ENCODE measurements around the gene C1R.

Gene C1R

GRCh38 chr12:7042842-7043241 is 49.4 kb downstream of the C1R start (continued):
- TF ChIP-seq ZNF202 (tag by site-specific recombination; IDR thresholded peaks at IDR 0.05; ENCODE audit: borderline replicate concordance) (no peak), ZNF707 (tag by site-specific recombination; IDR thresholded peaks at IDR 0.05) (no peak)

- Histone ChIP-seq H3K4me1 (ENCODE audit: control insufficient read depth, insufficient read depth, low read length) (0 out of 2 replicates have a peak, but pooled peaks cover 3% of the 10 kb centered on the region), H3K9me3 (ENCODE audit: control insufficient read depth, insufficient read depth, low read depth, low read length) (no peaks in the 10 kb centered on the region), H3K4me3 (ENCODE audit: low read depth, low read length) (no peak overlapping the region), H3K27ac (ENCODE audit: extremely low read depth, low read depth, low read length) (no peak overlapping the region), H3K36me3 (ENCODE audit: control insufficient read depth in 2 of 2, insufficient read depth in 1 of 2, low read length in 2 of 2) (no peaks in the 10 kb centered on the region)
- ChIA-PET POLR2A (no interaction called here), CTCF (interaction anchor here (0.6 kb wide), 2 partner anchors 22 to 34 kb away, joined by 3 to 4 read pairs; no protein-coding TSS in a partner anchor)
- TF ChIP-seq ZNF266 (tag by site-specific recombination; IDR thresholded peaks at IDR 0.05; ENCODE audit: low read depth) (no peak), ZNF366 (tag by site-specific recombination; conservative IDR thresholded peaks at IDR 0.05) (no peak), ZNF530 (tag by site-specific recombination; IDR thresholded peaks at IDR 0.05; ENCODE audit: low read depth) (no peak), ZNF274 (IDR thresholded peaks at IDR 0.05; ENCODE audit: low read length) (no peak), ZNF274 (tag by site-specific recombination; IDR thresholded peaks at IDR 0.05; ENCODE audit: borderline replicate concordance) (no peak), ZNF138 (tag by site-specific recombination; IDR thresholded peaks at IDR 0.05; ENCODE audit: borderline replicate concordance) (no peak), ZNF391 (tag by site-specific recombination; IDR thresholded peaks at IDR 0.05; ENCODE audit: borderline replicate concordance, low read depth) (no peak), HIC1 (tag by site-specific recombination; IDR thresholded peaks at IDR 0.05) (no peak), ZNF175 (tag by site-specific recombination; IDR thresholded peaks at IDR 0.05) (no peak), ZNF280C (tag by site-specific recombination; IDR thresholded peaks at IDR 0.05) (no peak), ZNF37A (tag by site-specific recombination; IDR thresholded peaks at IDR 0.05) (no peak), IKZF3 (tag by site-specific recombination; IDR thresholded peaks at IDR 0.05) (no peak), HOXC10 (CRISPR knock-in tag; IDR thresholded peaks at IDR 0.05) (no peak), ZNF626 (tag by site-specific recombination; IDR thresholded peaks at IDR 0.05) (no peak), ZNF473 (tag by site-specific recombination; IDR thresholded peaks at IDR 0.05) (no peak), ZNF354C (tag by site-specific recombination; IDR thresholded peaks at IDR 0.05; ENCODE audit: borderline replicate concordance, low read depth) (no peak), ZNF488 (tag by site-specific recombination; IDR thresholded peaks at IDR 0.05) (no peak), SP7 (tag by site-specific recombination; IDR thresholded peaks at IDR 0.05) (no peak)
Measured at GRCh38 chr12:7039403-7039802, 52.8 kb downstream of the C1R start.

GRCh38 chr12:7038591-7038990 is 53.7 kb downstream of the C1R start:
- Histone ChIP-seq H3K4me1 (ENCODE audit: control insufficient read depth, insufficient read depth, low read length) (no peaks in the 10 kb centered on the region), H3K9me3 (ENCODE audit: control insufficient read depth, insufficient read depth, low read depth, low read length) (no peaks in the 10 kb centered on the region), H3K36me3 (ENCODE audit: control insufficient read depth in 2 of 2, insufficient read depth in 1 of 2, low read length in 2 of 2) (no peaks in the 10 kb centered on the region), H3K27ac (ENCODE audit: extremely low read depth, low read depth, low read length) (no peak overlapping the region), H3K4me3 (ENCODE audit: low read depth, low read length) (no peak overlapping the region)
- ChIA-PET CTCF (no interaction called here), POLR2A (interaction anchor here (0.8 kb wide), 1 partner anchor 91 kb away, joined by 6 read pairs; no protein-coding TSS in a partner anchor)
- TF ChIP-seq GLIS1 (tag by site-specific recombination; IDR thresholded peaks at IDR 0.05) (no peak), ZNF202 (tag by site-specific recombination; IDR thresholded peaks at IDR 0.05; ENCODE audit: borderline replicate concordance) (no peak), ZNF510 (tag by site-specific recombination; IDR thresholded peaks at IDR 0.05; ENCODE audit: insufficient replicate concordance) (no peak), ZNF677 (tag by site-specific recombination; IDR thresholded peaks at IDR 0.05) (no peak), ZNF175 (tag by site-specific recombination; IDR thresholded peaks at IDR 0.05) (no peak), ZNF645 (tag by site-specific recombination; IDR thresholded peaks at IDR 0.05) (no peak), ZNF354C (tag by site-specific recombination; IDR thresholded peaks at IDR 0.05; ENCODE audit: borderline replicate concordance, low read depth) (no peak), ZNF585B (tag by site-specific recombination; IDR thresholded peaks at IDR 0.05) (no peak), ZNF624 (tag by site-specific recombination; IDR thresholded peaks at IDR 0.05) (no peak), SETDB1 (IDR thresholded peaks at IDR 0.05; ENCODE audit: insufficient read length, low read length) (no peak)
